CD4-positive, alpha-beta T cell treated with Interleukin-21 for 1 hour (primary cell): ENCODE measurements around the gene FBXW7.

Experiments
- DNase-seq: peaks from one replicate; pipeline ENCODE4 v3.0.0-alpha.2; 2020

FBXW7 gene

GRCh38 chr4:152509595-152510225 lies 26.2 kb downstream of the FBXW7 start:
- DNase-seq: no peak

DNA sequence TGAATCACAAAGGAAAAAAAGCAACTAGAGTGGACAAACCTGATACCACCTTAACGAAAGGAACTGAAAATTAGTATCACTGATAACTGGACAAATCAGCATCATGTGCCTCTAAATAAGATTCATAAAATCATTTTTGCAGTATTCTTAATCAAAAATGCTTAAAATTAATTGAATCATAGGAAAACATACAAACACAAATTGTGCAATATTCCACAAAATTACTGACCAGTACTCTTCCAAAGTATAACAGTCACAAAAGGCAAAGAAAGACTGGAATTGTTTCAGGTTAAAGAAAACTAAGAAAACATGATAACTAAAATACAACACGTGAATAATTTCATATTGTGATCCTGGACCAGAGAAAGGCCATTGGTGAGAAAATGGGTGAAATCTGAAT lies 27.1 kb downstream of the FBXW7 start:
- no peak for DNase-seq

- DNase-seq: no peak
Observed at GRCh38 chr4:152508386-152508785, 27.5 kb downstream of the FBXW7 start.

DNA sequence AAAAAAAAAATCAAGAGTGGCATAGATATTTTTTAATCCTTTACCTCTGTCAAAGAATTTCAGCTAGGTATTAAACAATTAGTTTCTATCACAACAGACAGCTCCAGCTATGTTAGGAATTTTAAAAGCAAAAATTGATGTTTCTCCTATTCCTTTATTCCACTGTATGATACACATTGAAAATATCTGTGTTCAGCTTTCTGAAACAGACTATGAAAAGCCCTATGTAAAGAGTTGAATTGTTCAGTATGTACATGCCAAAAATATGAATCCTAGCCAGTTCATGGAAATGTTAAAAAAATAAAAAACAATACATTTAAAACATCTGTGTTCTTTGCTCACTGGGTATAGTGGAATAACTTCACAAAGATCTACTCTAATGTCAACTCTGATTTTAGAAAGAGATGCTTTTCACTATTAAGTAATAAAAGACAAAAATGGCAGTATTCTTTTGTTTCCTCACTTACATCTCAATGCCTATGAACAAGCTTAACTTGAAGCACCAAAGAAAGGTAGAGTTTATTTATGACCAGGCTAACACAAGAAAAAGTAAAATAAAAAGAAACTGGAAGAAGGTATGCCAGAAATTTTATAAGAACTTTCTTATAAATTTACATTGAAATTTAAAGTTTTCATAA lies 32.1 kb downstream of the FBXW7 start:
- DNase-seq: no peak

DNA sequence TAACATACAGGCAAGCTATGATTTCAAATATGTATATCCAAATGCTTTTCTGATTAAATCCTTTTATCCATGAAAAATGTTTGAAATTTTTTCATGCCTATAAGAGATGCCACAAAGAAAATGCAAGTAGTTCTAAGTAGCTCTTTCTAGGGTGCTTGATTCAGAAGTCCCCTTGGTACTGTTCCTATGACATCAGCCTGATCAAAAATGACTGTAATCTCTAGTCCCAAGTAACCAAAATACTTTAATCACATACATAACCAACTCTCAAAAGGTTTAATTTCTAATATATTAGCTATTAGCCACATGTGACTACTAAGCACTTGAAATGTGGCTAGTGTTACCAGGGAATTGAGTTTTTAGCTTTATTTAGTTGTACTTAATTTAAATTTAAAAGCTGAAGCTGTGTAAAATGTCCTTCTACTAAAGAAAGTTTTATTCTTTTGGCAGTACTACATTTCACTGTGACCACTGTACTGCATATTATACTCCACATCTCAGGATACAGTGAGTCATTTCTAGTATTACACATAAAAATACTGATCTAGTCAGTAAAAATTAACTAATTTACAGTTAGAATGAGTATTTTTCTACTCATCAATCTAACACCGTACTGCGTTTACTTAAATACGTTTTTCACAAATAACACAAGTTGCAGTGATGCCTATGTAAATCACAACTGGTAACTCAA lies 33.9 kb downstream of the FBXW7 start:
- DNase-seq: no peak

DNA sequence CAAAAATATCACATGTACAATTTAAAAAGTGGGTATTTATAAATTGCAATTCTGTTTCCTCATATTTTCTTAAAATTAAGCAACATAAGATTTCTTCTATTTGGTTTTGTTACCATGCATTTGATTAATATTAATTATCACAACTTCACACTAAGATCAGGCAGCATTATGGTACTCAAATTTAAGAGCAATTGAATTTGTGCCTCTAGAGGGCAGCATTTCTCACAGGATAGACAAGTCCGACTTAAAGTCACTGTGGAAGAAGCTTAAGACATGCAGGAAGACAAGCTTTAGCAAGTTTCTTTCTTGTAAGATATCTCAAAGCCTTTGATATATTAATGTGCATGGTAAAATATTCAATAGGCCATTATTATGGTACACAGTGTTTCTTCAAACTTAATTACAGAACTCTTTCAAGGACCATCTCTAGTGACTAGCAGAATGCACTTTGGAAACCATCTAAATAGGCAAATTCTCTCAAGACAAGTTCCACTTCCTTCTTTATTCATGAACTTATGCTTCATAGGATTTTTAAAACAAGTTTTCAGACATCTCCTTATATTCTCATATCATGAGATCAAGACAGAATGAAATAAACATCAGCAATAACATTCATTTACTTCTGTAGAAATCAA lies 35.0 kb downstream of the FBXW7 start:
- DNase-seq: peak; percentile 89

DNA sequence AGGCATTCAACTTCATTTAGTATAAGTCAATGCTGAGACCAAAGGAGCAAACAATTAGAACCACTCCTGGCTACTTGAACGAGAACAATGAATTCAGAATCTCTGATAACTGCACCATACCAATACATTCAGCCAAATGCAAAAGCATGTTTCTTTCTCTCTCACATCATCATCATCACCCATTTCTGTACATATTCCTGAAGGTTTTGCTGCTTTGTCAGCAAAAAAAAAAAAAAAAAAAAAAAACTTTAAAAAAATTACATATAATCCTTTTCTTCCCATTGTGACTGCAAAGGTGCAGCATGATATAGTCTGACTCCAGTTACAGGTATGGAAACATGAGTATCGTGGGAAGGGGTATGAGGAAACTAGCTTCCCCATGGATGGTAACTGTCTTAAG lies 35.6 kb downstream of the FBXW7 start:
- no peak for DNase-seq

- DNase-seq: no peak
Observed at GRCh38 chr4:152499344-152499743, 36.5 kb downstream of the FBXW7 start.

DNA sequence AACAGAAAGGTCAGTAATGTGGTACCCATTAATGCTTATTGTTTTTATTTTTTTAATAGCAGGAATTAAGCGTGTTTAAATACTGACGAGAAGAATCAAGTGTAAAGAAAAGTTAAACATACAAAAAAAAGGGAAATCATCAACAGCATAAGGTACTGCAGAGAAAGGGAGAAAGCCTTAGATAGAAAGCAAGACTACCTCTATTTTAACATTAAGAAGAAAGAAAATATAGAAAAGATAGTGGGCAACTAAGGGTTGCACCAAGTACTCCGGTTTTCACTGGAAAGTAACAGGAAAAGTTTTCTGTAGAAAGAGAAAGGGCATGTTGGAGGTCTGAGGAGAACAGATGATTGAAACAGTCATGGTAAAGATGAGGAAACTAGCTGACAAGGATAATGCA lies 41.9 kb downstream of the FBXW7 start:
- no peak for DNase-seq

GRCh38 chr4:152488246-152488645 lies 47.6 kb downstream of the FBXW7 start:
- no peak for DNase-seq

DNA sequence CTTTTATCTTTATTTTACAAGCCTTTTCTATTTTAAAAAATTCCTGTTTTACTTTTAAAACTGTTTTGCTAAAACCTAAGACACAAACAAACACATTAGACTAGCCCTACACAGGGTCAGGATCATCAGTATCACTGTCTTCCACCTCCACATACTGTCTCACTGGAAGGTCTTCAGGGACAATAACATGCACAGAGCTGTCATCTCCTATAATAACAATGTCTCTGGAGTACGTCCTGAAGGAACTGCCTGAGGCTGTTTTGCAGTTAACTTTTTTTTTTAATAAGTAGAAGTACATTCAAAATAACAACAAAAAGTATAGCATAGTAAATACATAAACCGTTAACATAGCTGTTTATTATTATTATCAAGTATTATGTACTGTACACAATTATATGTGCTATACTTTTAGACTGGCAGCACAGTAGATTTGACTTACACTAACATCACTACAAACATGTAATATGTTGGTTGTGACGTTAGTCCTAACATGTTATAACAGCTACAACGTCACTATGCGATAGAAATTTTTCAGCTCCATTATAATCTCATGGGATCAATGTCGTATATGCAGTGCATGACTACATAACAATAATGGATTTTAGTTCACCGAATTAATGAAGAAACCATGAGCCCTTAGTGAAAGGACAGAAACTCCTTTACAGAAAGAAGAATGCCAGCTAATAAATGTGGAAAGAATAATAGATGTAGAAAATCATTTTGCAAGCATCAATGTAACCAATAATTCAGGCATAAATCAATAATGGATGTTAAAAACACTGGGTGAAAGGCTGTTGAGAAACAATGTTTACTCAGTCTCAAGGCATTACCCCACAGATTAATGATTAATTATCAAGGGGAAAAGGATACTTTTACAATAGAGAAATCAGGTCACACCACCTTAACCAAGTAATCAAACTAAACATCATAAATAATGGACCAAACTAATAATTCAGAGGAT lies 49.2 kb downstream of the FBXW7 start:
- no peak for DNase-seq

DNA sequence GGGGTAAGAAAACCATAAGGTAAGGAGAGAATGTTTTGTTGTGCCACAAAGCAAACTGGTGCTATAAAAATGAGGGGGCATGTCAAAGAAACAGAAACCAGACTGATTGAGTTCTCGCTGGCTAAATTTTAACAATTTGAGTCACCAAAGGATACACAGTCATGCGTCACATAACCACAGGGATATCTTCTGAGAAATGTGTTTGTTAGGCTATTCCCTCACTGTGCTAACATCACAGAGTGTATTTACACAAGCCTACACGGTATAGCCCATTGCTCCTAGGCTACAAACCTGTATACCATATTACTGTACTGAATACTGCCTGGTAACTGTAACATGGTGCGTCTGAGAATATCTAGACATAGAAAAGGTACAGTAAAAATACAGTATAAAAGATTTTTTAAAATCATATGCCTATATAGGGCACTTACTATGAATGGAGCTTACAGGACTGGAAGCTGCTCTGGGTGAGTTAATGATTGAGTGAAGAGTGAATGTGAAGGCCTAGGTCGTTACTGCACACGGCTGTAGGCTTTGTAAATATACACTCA lies 50.1 kb downstream of the FBXW7 start:
- peak; percentile 70 for DNase-seq

- DNase-seq: no peak
Observed at GRCh38 chr4:152482211-152482610, 53.7 kb downstream of the FBXW7 start.

DNA sequence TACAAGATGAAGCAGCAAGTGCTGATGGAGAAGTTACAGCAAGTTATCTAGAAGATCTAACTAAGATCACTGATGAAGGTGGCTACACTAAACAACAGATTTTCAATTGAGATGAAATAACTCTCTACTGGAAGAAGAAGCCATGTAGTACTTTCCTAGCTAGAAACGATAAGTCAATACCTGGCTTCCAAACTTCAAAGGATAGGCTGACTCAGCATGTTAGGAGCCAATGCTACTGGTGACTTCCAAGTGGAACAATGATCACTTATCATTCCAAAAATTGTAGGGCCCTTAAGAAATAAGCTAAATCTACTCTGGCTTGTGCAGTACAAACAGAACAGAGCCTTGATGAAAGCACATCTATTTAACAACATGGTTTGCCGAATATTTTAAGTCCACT lies 55.0 kb downstream of the FBXW7 start:
- DNase-seq: no peak

DNA sequence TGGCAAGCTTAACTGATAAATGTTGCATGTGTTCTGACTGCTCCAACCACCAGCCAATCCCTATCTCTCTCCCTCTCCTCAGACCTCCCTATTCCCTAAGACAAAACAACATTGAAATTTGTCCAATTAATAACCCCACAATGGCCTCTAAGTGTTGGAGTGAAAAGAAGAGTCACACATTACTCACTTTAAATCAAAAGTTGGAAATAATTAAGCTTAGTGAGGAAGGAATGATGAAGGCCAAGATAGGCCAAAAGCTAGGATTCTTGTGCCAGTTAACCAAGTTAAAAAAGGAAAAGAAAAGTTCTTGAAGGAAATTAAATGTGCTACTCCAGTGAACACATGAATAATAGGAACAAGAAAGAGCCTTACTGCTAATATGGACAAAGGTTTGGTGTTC lies 55.6 kb downstream of the FBXW7 start:
- DNase-seq: no peak

GRCh38 chr4:152479428-152480026 lies 56.4 kb downstream of the FBXW7 start:
- no peak for DNase-seq

DNA sequence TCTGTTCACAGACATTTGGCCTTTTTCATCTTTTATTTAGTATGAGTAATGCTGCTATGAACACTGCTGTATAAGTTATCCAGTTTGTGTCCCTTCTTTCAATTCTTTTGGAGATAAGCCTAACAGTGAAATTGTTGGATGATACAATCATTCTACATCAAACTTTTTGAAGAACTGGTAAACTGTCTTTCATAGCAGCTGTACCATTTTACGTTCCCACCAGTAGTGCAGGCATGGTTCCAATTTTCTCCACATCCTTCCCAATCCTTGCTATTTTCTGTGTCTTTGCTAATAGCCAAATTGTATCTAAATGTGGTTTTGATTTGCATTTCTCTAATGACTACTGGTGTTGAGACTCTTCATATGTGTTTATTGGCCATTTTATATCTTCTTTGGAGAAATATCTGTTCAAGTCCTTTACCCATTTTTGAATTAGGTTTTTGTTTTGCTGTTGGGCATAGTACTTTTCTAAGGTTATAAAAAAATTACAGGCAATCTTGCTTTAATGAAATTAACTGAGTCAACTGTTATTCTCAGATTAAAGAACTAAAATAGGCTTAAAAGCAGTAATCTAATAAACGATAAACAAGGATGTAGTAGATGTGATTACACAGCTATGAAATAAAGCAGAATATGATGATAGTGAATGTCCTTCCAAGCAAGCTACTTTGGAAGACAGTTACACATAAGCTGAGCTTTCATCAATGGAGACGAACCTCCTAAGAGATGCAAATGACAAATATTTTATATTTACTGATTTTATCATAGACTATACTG lies 57.2 kb downstream of the FBXW7 start:
- DNase-seq: no peak

DNA sequence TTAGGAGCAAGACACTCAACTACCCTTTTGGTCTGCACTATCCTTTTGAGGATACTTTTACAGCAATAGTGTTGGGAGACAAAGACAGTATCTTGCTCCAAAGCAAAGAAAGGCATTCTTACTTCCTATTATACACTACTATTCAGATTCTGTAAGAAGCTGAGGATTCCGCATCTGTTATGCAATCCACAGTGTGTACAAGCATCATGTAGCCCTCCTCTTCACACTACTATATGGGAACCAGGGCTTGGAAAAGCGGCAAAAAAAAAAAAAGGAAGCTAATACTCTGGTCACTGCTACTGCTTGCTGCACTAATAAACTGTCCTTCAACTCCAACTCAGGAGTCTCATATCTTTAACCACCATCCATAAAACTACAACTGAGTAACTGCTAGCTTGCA lies 59.1 kb downstream of the FBXW7 start:
- no peak for DNase-seq

GRCh38 chr4:152471251-152471792 lies 64.6 kb downstream of the FBXW7 start:
- no peak for DNase-seq

- no peak for DNase-seq
Observed at GRCh38 chr4:152468408-152468807, 67.5 kb downstream of the FBXW7 start.

DNA sequence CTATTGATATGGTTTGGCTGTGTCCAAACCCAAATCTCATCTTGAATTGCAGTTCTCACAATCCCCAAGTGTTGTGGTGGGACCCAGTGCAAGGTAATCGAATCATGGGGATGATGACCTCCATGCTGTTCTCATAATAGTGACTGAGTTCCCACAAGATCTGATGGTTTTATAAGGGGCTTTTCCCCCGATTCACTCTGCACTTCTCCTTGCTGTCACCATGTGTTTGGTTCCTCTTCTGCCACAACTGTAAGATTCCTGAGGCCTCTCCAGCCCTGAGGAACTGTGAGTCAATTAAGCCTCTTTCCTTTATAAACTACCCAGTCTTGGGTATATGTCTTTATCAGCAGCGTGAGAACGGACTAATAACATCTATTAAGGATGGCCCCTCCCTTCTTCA lies 68.8 kb downstream of the FBXW7 start:
- no peak for DNase-seq
